Measurements from ENCODE around the gene ARCN1. TPM values are rescaled to one million over a fixed set of nuclear protein-coding genes. Genes with fewer than 3 reads are reported as not detected.

ARCN1 gene
- total and polyA plus RNA-seq, 2 donors from 2014 or later: 64.7 to 107 TPM

DNA sequence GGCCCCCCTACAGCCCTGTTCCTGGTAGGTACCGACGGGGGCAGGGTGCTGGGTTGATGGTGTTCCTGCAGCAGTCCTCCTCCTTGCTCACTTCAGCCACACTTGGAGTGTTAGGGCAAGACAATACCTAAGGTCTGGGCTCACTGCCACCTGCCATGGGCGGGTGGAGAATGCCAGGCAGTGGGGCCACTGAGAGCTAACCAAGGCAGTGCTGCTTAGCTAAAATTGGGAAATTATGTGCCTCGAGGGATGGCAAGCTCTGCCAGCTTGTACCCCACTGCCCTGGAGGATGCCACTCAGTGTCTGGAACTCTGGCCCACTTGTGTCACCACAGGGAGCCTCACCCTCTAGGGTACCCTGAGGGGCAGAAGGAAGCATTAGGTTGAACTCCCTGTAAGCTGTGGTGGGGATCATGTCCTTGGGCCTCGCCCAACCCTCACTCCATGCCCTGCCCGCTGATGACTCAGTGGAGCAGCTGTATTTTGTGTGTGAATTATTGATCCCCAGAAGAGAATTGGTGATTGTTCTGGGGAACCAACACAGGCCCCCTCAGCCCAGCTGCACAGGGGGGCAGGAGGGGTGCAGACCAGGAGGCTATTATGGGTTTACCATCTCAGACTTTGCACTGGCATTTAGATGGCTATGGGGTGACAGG, 53.0 kb downstream of the ARCN1 start:
- peaks cover 6 to 28% (median 26%) of the 10 kb centered on the region in 3 donors for H3K4me1 ChIP-seq (ENCODE audit: control insufficient read depth in 2 of 3, insufficient read depth in 2 of 3, low read depth in 1 of 3, low read length in 3 of 3)
- H3K36me3 ChIP-seq (ENCODE audit: control insufficient read depth in 2 of 3, insufficient read depth in 3 of 3, low read length in 3 of 3): peaks cover 4 to 38% (median 28%) of the 10 kb centered on the region in 3 donors
- intact Hi-C loops (cut with DNase I): no loop called here
- DNase-seq (no peak), FAIRE-seq (no peak)
- H3K4me3 ChIP-seq (ENCODE audit: low read length in 3 of 3): no peak overlapping the region
- TF ChIP-seq, protein P1, sequence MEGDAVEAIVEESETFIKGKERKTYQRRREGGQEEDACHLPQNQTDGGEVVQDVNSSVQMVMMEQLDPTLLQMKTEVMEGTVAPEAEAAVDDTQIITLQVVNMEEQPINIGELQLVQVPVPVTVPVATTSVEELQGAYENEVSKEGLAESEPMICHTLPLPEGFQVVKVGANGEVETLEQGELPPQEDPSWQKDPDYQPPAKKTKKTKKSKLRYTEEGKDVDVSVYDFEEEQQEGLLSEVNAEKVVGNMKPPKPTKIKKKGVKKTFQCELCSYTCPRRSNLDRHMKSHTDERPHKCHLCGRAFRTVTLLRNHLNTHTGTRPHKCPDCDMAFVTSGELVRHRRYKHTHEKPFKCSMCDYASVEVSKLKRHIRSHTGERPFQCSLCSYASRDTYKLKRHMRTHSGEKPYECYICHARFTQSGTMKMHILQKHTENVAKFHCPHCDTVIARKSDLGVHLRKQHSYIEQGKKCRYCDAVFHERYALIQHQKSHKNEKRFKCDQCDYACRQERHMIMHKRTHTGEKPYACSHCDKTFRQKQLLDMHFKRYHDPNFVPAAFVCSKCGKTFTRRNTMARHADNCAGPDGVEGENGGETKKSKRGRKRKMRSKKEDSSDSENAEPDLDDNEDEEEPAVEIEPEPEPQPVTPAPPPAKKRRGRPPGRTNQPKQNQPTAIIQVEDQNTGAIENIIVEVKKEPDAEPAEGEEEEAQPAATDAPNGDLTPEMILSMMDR (IDR thresholded peaks at IDR 0.05; ENCODE audit: borderline replicate concordance, extremely low read depth, insufficient read depth): no peak
- H3K27me3 ChIP-seq (ENCODE audit: control insufficient read depth, insufficient read depth, low read length): no peaks in the 10 kb centered on the region
- H3K9me3 ChIP-seq (ENCODE audit: control insufficient read depth in 2 of 3, insufficient read depth in 1 of 3, low read length in 3 of 3): no peaks in the 10 kb centered on the region
- no peak overlapping the region for H3K27ac ChIP-seq (ENCODE audit: low read depth in 2 of 2, low read length in 2 of 2)
- no peak overlapping the region for H3K9ac ChIP-seq (ENCODE audit: low read length in 3 of 3)

DNA sequence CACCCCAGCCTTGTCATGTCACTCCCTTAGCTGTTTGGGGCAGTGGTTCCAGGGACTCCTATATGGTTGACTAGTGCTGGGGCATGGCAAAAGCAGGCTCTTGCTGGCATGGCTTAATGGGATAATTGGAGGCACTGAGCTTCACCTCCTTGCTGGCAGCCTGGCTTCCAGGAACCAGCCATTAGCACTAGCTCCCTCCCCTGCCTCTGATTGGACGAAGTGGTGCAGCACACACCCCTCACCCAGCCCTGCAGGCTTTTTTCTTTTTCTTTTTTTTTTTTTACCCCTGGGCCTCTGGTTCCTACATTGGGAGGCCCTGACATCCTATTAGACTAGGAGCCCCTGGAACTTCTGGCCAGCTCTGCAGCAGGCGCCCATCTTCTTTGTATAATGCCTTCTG, 53.8 kb downstream of the ARCN1 start:
- Histone ChIP-seq H3K36me3 (ENCODE audit: control insufficient read depth in 2 of 3, insufficient read depth in 3 of 3, low read length in 3 of 3) (peaks cover 4 to 38% (median 30%) of the 10 kb centered on the region in 3 donors), H3K4me3 (ENCODE audit: low read length in 3 of 3) (no peak overlapping the region), H3K9ac (ENCODE audit: low read length in 3 of 3) (no peak overlapping the region), H3K27ac (ENCODE audit: low read depth in 2 of 2, low read length in 2 of 2) (no peak overlapping the region), H3K4me1 (ENCODE audit: control insufficient read depth in 2 of 3, insufficient read depth in 2 of 3, low read depth in 1 of 3, low read length in 3 of 3) (peaks cover under 1 to 23% (median 20%) of the 10 kb centered on the region in 3 donors), H3K27me3 (ENCODE audit: control insufficient read depth, insufficient read depth, low read length) (no peaks in the 10 kb centered on the region), H3K9me3 (ENCODE audit: control insufficient read depth in 2 of 3, insufficient read depth in 1 of 3, low read length in 3 of 3) (no peaks in the 10 kb centered on the region)
- DNase-seq (peak in 1 of 5 donors; percentile 53), FAIRE-seq (no peak)
- TF ChIP-seq, protein P1 (IDR thresholded peaks at IDR 0.05; ENCODE audit: borderline replicate concordance, extremely low read depth, insufficient read depth): no peak
- intact Hi-C loops (cut with DNase I): no loop called here

DNA sequence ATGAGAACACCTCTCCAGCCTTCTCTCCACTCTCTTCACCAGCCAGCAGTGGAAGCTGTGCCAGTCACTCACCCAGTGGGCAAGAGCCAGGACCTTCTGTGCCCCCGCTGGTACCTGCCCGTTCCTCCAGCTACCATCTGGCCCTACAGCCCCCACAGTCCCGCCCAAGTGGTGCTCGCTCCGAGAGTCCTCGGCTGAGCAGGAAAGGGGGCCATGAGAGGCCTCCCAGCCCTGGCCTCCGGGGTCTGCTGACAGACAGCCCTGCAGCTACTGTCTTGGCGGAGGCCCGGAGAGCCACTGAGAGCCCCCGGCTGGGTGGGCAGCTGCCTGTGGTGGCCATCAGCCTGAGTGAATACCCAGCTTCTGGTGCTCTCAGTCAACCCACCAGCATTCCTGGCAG, 55.4 kb downstream of the ARCN1 start:
- Histone ChIP-seq H3K4me1 (ENCODE audit: control insufficient read depth in 2 of 3, insufficient read depth in 2 of 3, low read depth in 1 of 3, low read length in 3 of 3) (peaks cover 0 to 11% (median 9%) of the 10 kb centered on the region in 3 donors), H3K4me3 (ENCODE audit: low read length in 3 of 3) (no peak overlapping the region), H3K36me3 (ENCODE audit: control insufficient read depth in 2 of 3, insufficient read depth in 3 of 3, low read length in 3 of 3) (peaks cover 4 to 54% (median 33%) of the 10 kb centered on the region in 3 donors), H3K27ac (ENCODE audit: low read depth in 2 of 2, low read length in 2 of 2) (no peak overlapping the region), H3K27me3 (ENCODE audit: control insufficient read depth, insufficient read depth, low read length) (no peaks in the 10 kb centered on the region), H3K9ac (ENCODE audit: low read length in 3 of 3) (no peak overlapping the region), H3K9me3 (ENCODE audit: control insufficient read depth in 2 of 3, insufficient read depth in 1 of 3, low read length in 3 of 3) (no peaks in the 10 kb centered on the region)
- DNase-seq (peak in 1 of 5 donors; percentile 63), FAIRE-seq (no peak)
- intact Hi-C loops (cut with DNase I): no loop called here
- TF ChIP-seq, protein P1 (IDR thresholded peaks at IDR 0.05; ENCODE audit: borderline replicate concordance, extremely low read depth, insufficient read depth): no peak
